ENCODE data around the gene FBXW7.
A peak's percentile ranks its signal among the peaks of the same experiment; 100 is the strongest.

FBXW7 gene

DNA sequence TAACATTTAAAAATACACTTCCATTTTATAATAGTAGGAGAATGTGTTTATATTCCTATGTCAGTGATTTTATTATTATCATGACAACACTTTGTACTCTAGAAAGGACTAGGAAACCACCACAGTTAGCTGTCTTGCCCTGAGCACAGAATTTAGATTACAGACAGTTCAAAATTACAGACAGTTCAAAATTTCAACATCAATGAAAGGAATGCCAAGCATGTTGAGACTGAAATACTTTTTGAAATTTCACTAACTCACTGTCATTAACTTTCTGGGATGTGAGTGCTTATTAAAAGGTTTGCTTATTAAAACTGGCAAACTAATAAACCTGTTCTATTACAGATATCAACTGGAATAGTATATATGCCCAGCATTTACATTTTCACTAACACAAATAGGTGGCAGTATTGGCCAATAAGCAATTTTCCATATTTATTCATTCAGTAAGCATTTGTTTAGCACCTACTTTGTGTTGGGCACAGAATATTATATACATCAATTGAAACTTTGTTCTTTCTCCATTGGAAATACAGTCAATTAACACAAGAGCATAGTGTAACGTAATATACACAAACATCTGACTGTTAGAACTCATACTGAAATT lies 179.4 kb downstream of the FBXW7 start:
- Histone ChIP-seq H3K4me3 (ENCODE audit: low read depth, low read length) (no peak overlapping the region), H3K36me3 (ENCODE audit: control insufficient read depth in 2 of 2, insufficient read depth in 1 of 2, low read length in 2 of 2) (no peaks in the 10 kb centered on the region; a peak in 1 of 3 replicates), H3K4me1 (ENCODE audit: control insufficient read depth, insufficient read depth, low read length) (0 out of 2 replicates have a peak, but pooled peaks cover 2% of the 10 kb centered on the region), H3K9me3 (ENCODE audit: control insufficient read depth, insufficient read depth, low read depth, low read length) (no peaks in the 10 kb centered on the region), H3K27ac (ENCODE audit: extremely low read depth, low read depth, low read length) (no peak overlapping the region)
- TF ChIP-seq ZNF654 (tag by site-specific recombination; IDR thresholded peaks at IDR 0.05; ENCODE audit: low read depth): peak; percentile 21; the same call in 1 of the 2 replicates
- no peak for TF ChIP-seq MEIS1 (CRISPR knock-in tag; IDR thresholded peaks at IDR 0.05; ENCODE audit: borderline replicate concordance)
- no peak for TF ChIP-seq ZNF146 (tag by site-specific recombination; IDR thresholded peaks at IDR 0.05)
- no peak for TF ChIP-seq ZNF140 (tag by site-specific recombination; IDR thresholded peaks at IDR 0.05)
- TF ChIP-seq OSR2 (tag by site-specific recombination; IDR thresholded peaks at IDR 0.05): no peak
- no peak for TF ChIP-seq ZNF354C (tag by site-specific recombination; IDR thresholded peaks at IDR 0.05; ENCODE audit: borderline replicate concordance, low read depth)
- no peak for TF ChIP-seq ZBTB20 (tag by site-specific recombination; IDR thresholded peaks at IDR 0.05)
- POLR2A ChIA-PET: no interaction called here
- CTCF ChIA-PET: interaction anchor here (0.6 to 1.1 kb wide), 3 partner anchors 13 to 1344 kb away, joined by 3 read pairs; no protein-coding TSS in a partner anchor

DNA sequence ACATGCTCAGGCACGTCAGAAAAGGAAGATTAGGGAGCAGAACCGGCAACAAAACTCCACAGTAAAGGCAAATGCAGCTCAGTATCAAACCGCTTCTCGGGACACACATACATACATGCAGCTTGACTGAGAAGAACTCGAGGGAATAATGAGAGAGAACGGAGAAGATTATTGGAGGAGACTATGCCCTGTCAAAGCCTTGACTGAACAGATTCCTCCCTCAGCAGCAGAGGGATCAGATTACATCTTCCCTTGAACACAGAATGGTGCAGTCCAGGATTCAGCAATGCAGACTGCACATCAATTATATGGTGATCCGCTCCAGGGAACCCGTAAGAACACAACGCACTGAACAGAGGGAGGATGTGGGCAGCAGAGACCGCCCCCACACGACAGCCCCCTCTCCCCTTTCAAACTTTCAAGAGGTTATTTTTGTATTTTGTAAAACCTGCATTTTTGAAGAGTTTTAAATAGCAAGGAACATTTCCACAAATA lies 183.2 kb downstream of the FBXW7 start:
- ChIA-PET CTCF (interaction anchor here (0.7 to 1.1 kb wide), 2 partner anchors 34 to 770 kb away, joined by 3 read pairs; no protein-coding TSS in a partner anchor), POLR2A (no interaction called here)
- Histone ChIP-seq H3K36me3 (ENCODE audit: control insufficient read depth in 2 of 2, insufficient read depth in 1 of 2, low read length in 2 of 2) (no peaks in the 10 kb centered on the region), H3K9me3 (ENCODE audit: control insufficient read depth, insufficient read depth, low read depth, low read length) (no peaks in the 10 kb centered on the region), H3K4me3 (ENCODE audit: low read depth, low read length) (peak overlapping the region; percentile 51), H3K4me1 (ENCODE audit: control insufficient read depth, insufficient read depth, low read length) (0 out of 2 replicates have a peak, but pooled peaks cover 2% of the 10 kb centered on the region), H3K27ac (ENCODE audit: extremely low read depth, low read depth, low read length) (peak overlapping the region; percentile 87)
- TF ChIP-seq ZBTB17 (tag by site-specific recombination; IDR thresholded peaks at IDR 0.05) (peak; percentile 97), ZBTB7A (tag by site-specific recombination; IDR thresholded peaks at IDR 0.05; ENCODE audit: low read depth) (no peak), SP7 (tag by site-specific recombination; IDR thresholded peaks at IDR 0.05) (peak; percentile 85), ZNF701 (tag by site-specific recombination; IDR thresholded peaks at IDR 0.05) (no peak), ZNF843 (tag by site-specific recombination; IDR thresholded peaks at IDR 0.05) (peak; percentile 45; the same call in 1 of the 2 replicates), TCF7L2 (IDR thresholded peaks at IDR 0.05; ENCODE audit: borderline replicate concordance, low read depth, low read length) (no peak), ZEB2 (tag by site-specific recombination; IDR thresholded peaks at IDR 0.05) (peak; percentile 69), ZNF10 (tag by site-specific recombination; IDR thresholded peaks at IDR 0.05) (peak; percentile 53; the same call in 1 of the 2 replicates), ZNF19 (tag by site-specific recombination; IDR thresholded peaks at IDR 0.05; ENCODE audit: low read depth) (no peak), ZNF501 (tag by site-specific recombination; IDR thresholded peaks at IDR 0.05) (no peak), ZNF621 (tag by site-specific recombination; IDR thresholded peaks at IDR 0.05) (no peak), ZNF664 (tag by site-specific recombination; IDR thresholded peaks at IDR 0.05) (peak; percentile 6; the same call in 1 of the 2 replicates), OVOL3 (tag by site-specific recombination; IDR thresholded peaks at IDR 0.05) (no peak), HOXD13 (CRISPR knock-in tag; IDR thresholded peaks at IDR 0.05; ENCODE audit: borderline replicate concordance) (no peak), MZF1 (tag by site-specific recombination; IDR thresholded peaks at IDR 0.05; ENCODE audit: borderline replicate concordance) (peak; percentile 92), ZNF354C (tag by site-specific recombination; IDR thresholded peaks at IDR 0.05; ENCODE audit: borderline replicate concordance, low read depth) (no peak), GLI4 (tag by site-specific recombination; IDR thresholded peaks at IDR 0.05) (no peak), SALL2 (tag by site-specific recombination; IDR thresholded peaks at IDR 0.05; ENCODE audit: borderline replicate concordance) (no peak), ZNF473 (tag by site-specific recombination; IDR thresholded peaks at IDR 0.05) (no peak)
- TF ChIP-seq, protein P1, sequence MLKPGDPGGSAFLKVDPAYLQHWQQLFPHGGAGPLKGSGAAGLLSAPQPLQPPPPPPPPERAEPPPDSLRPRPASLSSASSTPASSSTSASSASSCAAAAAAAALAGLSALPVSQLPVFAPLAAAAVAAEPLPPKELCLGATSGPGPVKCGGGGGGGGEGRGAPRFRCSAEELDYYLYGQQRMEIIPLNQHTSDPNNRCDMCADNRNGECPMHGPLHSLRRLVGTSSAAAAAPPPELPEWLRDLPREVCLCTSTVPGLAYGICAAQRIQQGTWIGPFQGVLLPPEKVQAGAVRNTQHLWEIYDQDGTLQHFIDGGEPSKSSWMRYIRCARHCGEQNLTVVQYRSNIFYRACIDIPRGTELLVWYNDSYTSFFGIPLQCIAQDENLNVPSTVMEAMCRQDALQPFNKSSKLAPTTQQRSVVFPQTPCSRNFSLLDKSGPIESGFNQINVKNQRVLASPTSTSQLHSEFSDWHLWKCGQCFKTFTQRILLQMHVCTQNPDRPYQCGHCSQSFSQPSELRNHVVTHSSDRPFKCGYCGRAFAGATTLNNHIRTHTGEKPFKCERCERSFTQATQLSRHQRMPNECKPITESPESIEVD (tag by site-specific recombination; IDR thresholded peaks at IDR 0.05): no peak
- TF ChIP-seq, protein P2, sequence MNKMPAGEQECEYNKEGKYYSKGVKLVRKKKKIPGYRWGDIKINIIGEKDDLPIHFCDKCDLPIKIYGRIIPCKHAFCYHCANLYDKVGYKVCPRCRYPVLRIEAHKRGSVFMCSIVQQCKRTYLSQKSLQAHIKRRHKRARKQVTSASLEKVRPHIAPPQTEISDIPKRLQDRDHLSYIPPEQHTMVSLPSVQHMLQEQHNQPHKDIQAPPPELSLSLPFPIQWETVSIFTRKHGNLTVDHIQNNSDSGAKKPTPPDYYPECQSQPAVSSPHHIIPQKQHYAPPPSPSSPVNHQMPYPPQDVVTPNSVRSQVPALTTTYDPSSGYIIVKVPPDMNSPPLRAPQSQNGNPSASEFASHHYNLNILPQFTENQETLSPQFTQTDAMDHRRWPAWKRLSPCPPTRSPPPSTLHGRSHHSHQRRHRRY (tag by site-specific recombination; IDR thresholded peaks at IDR 0.05): no peak
- TF ChIP-seq, protein P3, sequence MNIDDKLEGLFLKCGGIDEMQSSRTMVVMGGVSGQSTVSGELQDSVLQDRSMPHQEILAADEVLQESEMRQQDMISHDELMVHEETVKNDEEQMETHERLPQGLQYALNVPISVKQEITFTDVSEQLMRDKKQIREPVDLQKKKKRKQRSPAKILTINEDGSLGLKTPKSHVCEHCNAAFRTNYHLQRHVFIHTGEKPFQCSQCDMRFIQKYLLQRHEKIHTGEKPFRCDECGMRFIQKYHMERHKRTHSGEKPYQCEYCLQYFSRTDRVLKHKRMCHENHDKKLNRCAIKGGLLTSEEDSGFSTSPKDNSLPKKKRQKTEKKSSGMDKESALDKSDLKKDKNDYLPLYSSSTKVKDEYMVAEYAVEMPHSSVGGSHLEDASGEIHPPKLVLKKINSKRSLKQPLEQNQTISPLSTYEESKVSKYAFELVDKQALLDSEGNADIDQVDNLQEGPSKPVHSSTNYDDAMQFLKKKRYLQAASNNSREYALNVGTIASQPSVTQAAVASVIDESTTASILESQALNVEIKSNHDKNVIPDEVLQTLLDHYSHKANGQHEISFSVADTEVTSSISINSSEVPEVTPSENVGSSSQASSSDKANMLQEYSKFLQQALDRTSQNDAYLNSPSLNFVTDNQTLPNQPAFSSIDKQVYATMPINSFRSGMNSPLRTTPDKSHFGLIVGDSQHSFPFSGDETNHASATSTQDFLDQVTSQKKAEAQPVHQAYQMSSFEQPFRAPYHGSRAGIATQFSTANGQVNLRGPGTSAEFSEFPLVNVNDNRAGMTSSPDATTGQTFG (tag by site-specific recombination; IDR thresholded peaks at IDR 0.05; ENCODE audit: borderline replicate concordance): no peak
- TF ChIP-seq, protein P4, sequence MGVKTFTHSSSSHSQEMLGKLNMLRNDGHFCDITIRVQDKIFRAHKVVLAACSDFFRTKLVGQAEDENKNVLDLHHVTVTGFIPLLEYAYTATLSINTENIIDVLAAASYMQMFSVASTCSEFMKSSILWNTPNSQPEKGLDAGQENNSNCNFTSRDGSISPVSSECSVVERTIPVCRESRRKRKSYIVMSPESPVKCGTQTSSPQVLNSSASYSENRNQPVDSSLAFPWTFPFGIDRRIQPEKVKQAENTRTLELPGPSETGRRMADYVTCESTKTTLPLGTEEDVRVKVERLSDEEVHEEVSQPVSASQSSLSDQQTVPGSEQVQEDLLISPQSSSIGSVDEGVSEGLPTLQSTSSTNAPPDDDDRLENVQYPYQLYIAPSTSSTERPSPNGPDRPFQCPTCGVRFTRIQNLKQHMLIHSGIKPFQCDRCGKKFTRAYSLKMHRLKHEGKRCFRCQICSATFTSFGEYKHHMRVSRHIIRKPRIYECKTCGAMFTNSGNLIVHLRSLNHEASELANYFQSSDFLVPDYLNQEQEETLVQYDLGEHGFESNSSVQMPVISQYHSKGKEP (tag by site-specific recombination; IDR thresholded peaks at IDR 0.05): peak; percentile 77
